ENCODE data around the gene RBMS3. TPM values are rescaled to one million over a fixed set of nuclear protein-coding genes. Genes with fewer than 3 reads are reported as not detected.
"Not testable (repeated sequence)": the region's sequence is repeated elsewhere in the genome, so short reads cannot be mapped to it uniquely, and the experiment has no call there.

Gene RBMS3
- total RNA-seq, 2 donors from 2014 or later = 2.8 to 9.6 TPM

DNA sequence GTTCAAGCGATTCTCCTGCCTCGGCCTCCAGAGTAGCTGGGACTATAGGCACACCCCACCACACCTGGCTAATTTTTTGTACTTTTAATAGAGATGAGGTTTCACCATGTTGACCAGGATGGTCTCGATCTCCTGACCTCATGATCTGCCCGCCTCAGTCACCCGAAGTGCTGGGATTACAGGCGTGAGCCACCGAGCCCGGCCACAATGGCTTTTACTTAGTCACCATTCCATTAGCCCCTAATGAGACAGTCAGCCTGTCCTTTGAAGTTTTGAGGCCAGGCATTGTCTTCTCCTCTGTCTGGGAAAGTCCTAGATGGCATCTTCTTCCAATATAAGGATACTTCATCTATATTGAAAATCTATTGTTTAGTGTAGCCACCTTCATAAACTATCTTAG, 515.9 kb downstream of the RBMS3 start:
- Histone ChIP-seq H3K4me3 (no peak overlapping the region), H3K36me3 (no peaks in the 10 kb centered on the region), H3K9me3 (no peaks in the 10 kb centered on the region), H3K27me3 (no peaks in the 10 kb centered on the region), H3K9ac (ENCODE audit: low read depth in 2 of 2, low read length in 2 of 2) (no peak overlapping the region), H3K27ac (no peak overlapping the region), H3K4me1 (no peaks in the 10 kb centered on the region)
- DNase-seq = no peak
- TF ChIP-seq, protein P1, sequence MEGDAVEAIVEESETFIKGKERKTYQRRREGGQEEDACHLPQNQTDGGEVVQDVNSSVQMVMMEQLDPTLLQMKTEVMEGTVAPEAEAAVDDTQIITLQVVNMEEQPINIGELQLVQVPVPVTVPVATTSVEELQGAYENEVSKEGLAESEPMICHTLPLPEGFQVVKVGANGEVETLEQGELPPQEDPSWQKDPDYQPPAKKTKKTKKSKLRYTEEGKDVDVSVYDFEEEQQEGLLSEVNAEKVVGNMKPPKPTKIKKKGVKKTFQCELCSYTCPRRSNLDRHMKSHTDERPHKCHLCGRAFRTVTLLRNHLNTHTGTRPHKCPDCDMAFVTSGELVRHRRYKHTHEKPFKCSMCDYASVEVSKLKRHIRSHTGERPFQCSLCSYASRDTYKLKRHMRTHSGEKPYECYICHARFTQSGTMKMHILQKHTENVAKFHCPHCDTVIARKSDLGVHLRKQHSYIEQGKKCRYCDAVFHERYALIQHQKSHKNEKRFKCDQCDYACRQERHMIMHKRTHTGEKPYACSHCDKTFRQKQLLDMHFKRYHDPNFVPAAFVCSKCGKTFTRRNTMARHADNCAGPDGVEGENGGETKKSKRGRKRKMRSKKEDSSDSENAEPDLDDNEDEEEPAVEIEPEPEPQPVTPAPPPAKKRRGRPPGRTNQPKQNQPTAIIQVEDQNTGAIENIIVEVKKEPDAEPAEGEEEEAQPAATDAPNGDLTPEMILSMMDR (IDR thresholded peaks at IDR 0.05) = no peak
- intact Hi-C loops (cut with DNase I) = no loop called here

DNA sequence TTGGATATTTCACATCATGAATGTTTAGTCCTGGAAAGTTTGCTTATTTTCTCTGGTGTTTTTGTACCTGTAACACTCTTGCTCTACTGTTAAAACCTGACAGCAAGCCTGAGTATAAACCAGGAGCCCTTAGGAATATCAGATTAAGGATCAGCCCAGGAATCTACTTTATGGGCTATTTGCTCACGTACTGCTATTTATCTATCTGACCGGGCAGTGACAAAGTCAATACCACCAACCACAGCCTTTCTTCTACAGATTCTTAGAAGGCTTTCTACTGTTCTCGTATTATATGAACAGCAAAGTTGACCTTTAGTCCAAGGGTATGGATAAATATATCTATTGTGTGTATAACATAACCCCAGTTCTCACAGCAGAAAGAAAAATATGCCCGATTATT, 521.2 kb downstream of the RBMS3 start:
- no peak for DNase-seq
- intact Hi-C loops (cut with DNase I) = no loop called here

DNA sequence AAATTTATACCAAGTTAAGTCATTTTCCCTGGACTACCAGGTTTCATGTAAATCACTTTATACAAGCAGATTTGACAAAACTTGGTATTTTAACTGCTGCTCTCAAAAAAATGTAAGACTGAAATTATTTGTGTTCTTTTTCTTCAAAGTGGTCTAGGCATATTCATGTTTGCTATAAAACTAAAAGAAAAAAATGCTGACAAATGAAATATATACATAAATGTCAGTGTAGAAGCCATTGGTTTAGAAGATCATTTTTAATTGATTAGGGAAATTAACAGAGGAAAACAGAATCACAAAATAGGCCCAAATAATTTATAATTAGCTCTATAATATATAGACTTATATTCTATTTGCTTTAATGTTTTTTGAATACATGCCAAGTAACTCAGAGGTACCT, 523.2 kb downstream of the RBMS3 start:
- H3K9ac ChIP-seq (ENCODE audit: low read depth in 2 of 2, low read length in 2 of 2) = no peak overlapping the region
- H3K4me1 ChIP-seq = no peaks in the 10 kb centered on the region
- no peak for DNase-seq
- no peak overlapping the region for H3K4me3 ChIP-seq
- TF ChIP-seq, protein P1 (IDR thresholded peaks at IDR 0.05) = no peak
- no peaks in the 10 kb centered on the region for H3K9me3 ChIP-seq
- H3K27me3 ChIP-seq = no peaks in the 10 kb centered on the region
- intact Hi-C loops (cut with DNase I) = no loop called here
- H3K27ac ChIP-seq = no peak overlapping the region
- H3K36me3 ChIP-seq = no peaks in the 10 kb centered on the region

More for the DNA sequence above, 521.2 kb downstream of the RBMS3 start:
- no peak overlapping the region for H3K4me3 ChIP-seq
- H3K4me1 ChIP-seq = no peaks in the 10 kb centered on the region
- no peak overlapping the region for H3K9ac ChIP-seq (ENCODE audit: low read depth in 2 of 2, low read length in 2 of 2)
- TF ChIP-seq, protein P1 (IDR thresholded peaks at IDR 0.05) = no peak
- no peak overlapping the region for H3K27ac ChIP-seq
- H3K27me3 ChIP-seq = no peaks in the 10 kb centered on the region
- H3K36me3 ChIP-seq = no peaks in the 10 kb centered on the region
- H3K9me3 ChIP-seq = no peaks in the 10 kb centered on the region

DNA sequence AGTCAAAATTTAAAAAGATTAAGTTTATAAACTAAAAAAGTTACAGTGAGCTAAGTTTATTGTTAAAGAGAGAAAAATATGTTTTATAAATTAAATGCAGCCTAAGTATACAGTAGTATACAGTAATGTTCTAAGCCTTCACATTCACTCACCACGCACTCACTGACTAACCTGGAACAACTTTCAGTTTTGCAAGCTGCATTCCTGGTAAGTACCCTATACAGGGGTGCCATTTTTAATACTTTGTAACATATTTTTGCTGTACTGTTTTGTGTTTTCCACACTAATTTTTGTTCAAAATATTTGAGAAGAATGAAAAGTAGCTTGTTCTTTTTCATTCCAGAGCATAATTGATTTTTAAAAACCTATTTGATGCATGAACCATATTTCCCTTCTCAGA, 524.9 kb downstream of the RBMS3 start:
- Histone ChIP-seq H3K4me3 (no peak overlapping the region), H3K9ac (ENCODE audit: low read depth in 2 of 2, low read length in 2 of 2) (no peak overlapping the region), H3K27ac (no peak overlapping the region), H3K4me1 (no peaks in the 10 kb centered on the region), H3K36me3 (no peaks in the 10 kb centered on the region), H3K9me3 (no peaks in the 10 kb centered on the region), H3K27me3 (no peaks in the 10 kb centered on the region)
- TF ChIP-seq, protein P1 (IDR thresholded peaks at IDR 0.05) = no peak
- no peak for DNase-seq
- intact Hi-C loops (cut with DNase I) = no loop called here

DNA sequence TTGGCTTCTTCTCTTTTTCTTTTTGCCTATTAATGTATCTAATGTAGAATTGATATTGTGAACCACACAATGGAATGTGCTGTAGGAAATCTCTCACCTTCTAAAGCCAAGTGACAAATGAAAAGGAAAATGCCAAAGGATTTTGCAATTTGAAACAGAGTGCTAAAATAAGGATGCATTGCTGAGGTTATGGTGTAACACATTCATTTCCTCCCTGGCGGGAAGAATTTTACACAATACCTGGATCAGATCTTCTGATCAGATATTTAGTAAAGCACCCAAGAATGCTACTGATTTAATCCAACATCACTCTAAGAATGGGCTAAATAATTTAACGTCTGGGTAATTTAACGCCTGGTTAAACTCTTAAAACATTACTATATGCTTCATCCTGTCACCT, 527.5 kb downstream of the RBMS3 start:
- H3K9me3 ChIP-seq; H3K4me3 ChIP-seq; DNase-seq; intact Hi-C loops (cut with DNase I); H3K27me3 ChIP-seq; H3K9ac ChIP-seq (ENCODE audit: low read depth in 2 of 2, low read length in 2 of 2); H3K4me1 ChIP-seq; H3K27ac ChIP-seq; H3K36me3 ChIP-seq: not testable (repeated sequence)

DNA sequence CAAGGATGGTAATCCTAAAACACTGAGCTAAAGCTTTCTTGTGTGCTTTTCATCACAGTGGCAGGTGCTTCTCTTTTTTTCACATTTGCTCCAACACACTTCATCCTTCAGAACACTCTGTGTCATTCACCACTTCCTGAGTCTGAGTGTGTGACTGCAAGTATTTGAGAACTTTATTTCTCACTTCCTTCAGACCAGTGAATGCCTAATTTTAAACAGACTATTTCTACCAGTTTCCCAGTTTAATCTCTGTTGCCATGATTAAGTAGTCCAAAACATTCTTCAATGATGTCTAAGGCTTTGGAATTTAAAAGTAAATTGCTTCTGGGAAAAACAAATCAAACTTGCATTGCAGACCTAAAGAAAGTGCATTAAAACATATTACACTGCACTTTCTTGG, 541.2 kb downstream of the RBMS3 start:
- H3K27me3 ChIP-seq = no peaks in the 10 kb centered on the region
- TF ChIP-seq, protein P1 (IDR thresholded peaks at IDR 0.05) = no peak
- intact Hi-C loops (cut with DNase I) = no loop called here
- no peak overlapping the region for H3K9ac ChIP-seq (ENCODE audit: low read depth in 2 of 2, low read length in 2 of 2)
- no peak overlapping the region for H3K27ac ChIP-seq
- H3K4me3 ChIP-seq = no peak overlapping the region
- DNase-seq = no peak
- H3K36me3 ChIP-seq = no peaks in the 10 kb centered on the region
- no peaks in the 10 kb centered on the region for H3K4me1 ChIP-seq
- no peaks in the 10 kb centered on the region for H3K9me3 ChIP-seq

All from colonic mucosa (tissue), 4 donors.